HG02970 (cell line): Measurements from ENCODE around the gene PYROXD2.

ENCODE experiments used
- ATAC-seq: cut with Tn5 transposase; IDR thresholded peaks from one replicate; pipeline ENCODE4 v1.9.1; 2021; ENCODE audit warnings: mild to moderate bottlenecking, moderate library complexity, moderate number of reproducible peaks; ENCODE audit not compliant: unreplicated experiment, low FRiP score

Gene PYROXD2

GRCh38 chr10:98414932-98415730, at the start of gene PYROXD2:
Gene PYROXD2 (minus strand): TSS chr10:98415182. CDS start chr10:98415135, 47 bp downstream.
- ATAC-seq, result no peak

- no peak for ATAC-seq
Observed at GRCh38 chr10:98463976-98464754, 49.2 kb upstream of the PYROXD2 start.

DNA sequence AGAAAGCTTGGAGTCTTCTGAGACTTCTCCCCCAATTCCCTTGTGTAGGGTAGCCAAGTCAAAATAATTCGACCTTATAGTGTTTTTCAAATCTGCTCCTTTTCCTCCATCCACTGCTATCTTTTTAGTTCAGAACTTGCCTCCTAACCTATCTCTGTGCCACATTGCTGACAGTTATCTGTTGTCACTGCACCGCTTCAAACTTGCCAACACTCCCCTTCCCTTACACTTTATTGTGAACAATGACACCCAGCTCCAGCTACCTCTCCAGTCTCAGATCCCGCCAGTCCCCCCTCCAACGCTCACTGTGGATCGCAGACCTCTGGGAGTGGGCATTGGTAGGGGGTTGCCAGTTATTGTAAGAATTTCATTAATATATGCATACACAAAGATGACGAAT, 48.0 kb upstream of the PYROXD2 start:
- no peak for ATAC-seq

GRCh38 chr10:98461500-98461842, 46.5 kb upstream of the PYROXD2 start:
- no peak for ATAC-seq

DNA sequence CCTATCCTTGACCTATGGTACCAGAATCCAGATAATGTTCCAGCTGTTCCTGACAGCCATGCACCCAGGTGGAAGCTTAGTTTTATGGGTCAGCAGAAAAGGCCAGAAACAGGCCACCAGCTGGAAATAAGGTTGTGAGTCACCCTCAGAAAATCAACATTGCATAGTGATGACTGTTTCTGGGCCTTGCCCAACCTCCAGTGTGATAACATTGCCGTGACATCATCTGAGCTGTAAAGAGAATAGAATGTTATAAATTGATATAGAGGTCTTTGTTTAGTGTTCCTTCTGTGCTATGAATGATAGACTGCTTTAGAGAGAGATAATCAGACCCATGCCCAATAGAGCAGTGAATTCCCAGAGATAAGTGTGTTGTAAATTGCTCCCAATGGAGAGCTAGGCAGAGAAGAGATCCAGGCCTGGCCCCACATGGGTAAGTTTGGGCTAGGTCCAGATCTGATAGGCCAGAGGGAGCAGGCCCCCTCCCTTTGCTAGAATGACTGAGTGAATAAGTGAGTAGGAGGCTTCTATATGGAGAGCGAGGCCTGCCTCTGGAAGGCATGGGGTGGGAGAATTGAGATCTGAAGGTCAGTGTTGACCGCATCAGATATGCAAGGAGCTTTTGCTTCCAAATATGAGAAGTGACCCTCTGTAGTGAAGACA, 46.0 kb upstream of the PYROXD2 start:
- no peak for ATAC-seq

- ATAC-seq, result no peak
Observed at GRCh38 chr10:98458809-98459784, 44.1 kb upstream of the PYROXD2 start.

DNA sequence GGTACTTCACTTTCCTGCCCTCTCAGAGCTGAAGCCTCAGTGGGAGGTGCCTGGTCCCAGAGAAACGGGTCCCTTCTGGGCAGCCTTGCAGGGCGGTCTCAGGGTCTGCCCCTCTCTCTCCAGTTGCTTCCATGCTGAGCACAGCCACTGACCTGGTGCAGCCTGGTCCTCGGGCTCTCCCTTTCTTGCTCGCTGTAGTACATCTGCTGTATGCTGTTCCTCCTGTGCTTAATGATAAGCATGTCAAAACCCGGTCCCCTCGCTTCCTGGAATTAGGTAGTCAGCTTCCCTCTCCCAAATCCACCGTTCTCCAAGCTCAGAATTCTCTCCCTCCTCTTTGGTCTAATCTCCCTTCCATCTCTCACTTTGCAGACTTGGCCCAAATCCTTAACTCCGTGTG, 42.7 kb upstream of the PYROXD2 start:
- no peak for ATAC-seq

DNA sequence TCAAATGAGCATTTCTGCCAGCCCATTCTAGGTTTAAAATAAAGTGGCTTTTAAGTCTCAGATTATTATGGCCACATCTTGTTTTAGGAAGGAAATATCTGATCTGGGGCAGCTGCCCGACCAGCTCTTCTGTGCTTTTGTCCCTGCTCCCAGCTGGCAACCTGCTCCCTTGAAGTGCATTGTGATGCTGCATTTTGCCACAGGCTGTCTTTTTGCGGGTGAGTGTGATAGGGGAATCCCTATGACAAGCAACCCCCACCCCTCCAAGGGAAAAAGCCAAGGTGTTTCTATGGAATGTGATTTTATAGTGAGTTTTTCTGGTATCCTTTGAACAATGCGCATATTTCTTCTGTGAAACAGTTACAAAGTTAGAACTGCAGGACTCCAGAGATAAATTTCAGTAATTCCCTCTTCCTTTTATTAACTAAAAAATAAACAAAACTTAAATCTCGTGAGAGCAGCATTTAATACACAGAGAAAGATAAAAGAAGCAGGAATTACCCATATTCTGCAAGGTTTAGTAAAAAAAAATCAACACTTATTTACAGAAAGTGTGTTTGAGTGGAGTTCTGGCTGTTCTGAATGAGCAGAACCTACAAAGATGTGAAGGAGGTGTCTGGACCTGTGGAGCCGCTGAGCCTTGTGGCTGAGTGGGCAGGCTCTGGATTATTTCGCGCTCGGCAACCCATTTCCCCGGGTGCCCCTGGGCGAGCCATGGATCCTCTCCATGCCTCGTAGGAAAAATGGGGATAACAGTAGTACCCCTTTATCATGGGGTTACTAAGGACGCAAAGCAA, 41.9 kb upstream of the PYROXD2 start:
- ATAC-seq, result no peak

DNA sequence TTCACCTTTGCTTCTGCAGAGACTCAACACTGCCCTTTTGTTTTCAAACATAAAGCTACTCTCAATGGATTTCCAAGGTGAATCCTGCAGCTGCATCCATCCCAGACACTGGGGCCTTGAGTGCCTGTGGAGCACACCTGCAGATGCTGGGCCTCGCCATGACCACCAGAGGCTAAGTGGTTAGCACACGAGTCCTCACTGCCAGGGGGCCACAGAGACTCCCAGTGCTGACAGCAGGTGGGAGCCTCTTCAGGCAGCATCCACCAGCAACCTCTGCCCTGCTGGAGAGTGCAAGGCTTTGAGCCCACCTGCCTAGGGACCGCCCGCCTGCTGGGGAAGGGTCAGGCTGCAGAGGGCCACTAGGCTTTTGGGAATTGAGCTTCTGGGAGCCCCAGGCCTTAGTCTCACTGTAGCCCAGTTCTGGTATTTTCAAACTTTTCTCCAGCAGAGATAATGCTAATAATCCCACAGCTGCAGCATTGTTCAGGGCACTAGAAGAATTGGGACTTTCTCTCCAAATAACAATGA, 41.1 kb upstream of the PYROXD2 start:
- no peak for ATAC-seq

- ATAC-seq, result no peak
Observed at GRCh38 chr10:98453729-98454128, 38.7 kb upstream of the PYROXD2 start.

GRCh38 chr10:98450618-98451017, 35.6 kb upstream of the PYROXD2 start:
- ATAC-seq, result no peak

DNA sequence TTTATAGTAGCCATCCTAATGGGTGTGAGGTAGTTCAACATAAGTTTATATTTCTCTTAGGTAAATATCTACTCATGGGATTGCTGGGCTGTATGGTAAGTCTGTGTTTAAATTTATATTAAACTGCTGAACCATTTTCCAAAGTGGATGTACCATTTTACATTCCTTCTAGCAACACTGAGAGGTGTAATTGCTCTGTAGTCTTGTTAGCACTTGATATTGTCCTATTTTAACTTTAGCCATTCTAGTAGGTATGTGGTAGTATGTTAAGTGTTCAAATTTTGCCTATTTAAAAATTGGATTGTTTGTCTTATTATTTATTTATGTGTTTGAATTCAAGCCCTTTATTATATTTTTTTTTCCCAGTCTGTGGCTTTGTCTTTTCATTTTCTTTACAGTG, 34.3 kb upstream of the PYROXD2 start:
- no peak for ATAC-seq

- peak; percentile 84 for ATAC-seq
Observed at GRCh38 chr10:98446661-98447221, 31.8 kb upstream of the PYROXD2 start, which contains the start of gene HPS1. Gene HPS1 (minus strand): TSS chr10:98446935. CDS start chr10:98443240, 3,695 bp downstream.

DNA sequence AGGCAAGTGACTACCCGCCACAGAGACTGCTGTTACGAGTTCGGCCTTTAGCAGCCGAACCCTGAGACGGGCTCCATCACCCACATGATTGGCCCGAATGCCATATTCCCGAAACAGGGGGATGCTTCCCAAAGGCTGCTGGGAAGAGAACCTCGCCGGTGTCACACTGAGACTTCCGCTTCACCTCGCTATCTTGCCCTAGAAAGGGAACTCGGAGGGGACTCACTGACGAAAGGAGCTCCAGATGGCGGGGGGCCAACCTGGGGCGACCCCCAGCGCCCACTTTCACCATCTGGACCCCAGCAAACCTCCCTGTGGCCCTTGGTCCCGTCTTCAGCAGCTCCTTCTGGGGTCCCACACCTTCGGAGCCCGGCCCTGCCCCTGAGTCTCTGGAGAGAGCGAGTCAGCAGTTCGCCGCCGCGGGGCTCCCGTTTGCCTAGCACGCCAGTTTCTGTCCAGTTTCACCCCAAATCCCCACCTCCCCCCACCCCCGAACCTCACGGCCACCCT, 31.2 kb upstream of the PYROXD2 start:
- peak; percentile 11 for ATAC-seq

- ATAC-seq, result no peak
Observed at GRCh38 chr10:98445200-98445812, 30.3 kb upstream of the PYROXD2 start.

DNA sequence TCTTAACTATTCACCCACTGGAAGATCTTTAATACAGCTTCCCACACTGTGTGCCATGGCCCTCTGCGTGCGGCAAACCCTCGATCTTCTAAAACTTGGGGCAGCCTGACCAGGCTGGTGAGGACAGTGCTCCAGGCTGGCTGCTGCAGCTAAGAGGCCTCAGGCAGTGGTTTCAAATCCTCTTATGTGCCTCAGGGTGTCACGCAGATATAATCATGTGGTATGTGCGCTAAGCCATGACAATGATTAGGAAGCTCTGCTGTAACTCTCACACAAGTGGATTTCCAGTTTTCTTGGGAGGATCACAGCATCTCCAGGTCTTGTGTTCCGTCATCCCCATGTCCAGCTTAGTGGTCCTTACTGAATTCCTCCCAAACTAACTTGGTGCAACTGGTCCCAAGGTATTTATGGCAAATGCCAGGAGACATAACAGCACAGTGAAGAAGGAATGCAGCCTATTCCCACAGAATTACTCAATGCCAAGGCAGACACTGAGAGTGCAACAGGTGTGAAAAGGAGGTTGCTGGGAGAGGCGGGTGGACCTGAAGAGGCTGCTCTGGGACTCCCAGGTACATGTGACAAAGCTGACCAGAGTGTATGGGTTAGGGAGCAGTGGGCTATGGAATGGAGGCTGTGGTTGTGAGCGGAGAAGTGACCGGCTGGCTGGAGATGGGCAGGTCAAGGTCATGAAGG, 29.5 kb upstream of the PYROXD2 start:
- ATAC-seq, result no peak

- no peak for ATAC-seq
Observed at GRCh38 chr10:98438715-98439114, 23.7 kb upstream of the PYROXD2 start.
